HCT116 (cell line): ENCODE results near the gene CMC4. TPM values are rescaled to one million over a fixed set of nuclear protein-coding genes. Genes with fewer than 3 reads are reported as not detected.

Experiments
- ATAC-seq: fragments of 200-7000 bp; cut with Tn5 transposase; 2 replicates; pipeline ENCODE4 v1.9.1; 2020; ENCODE audit warnings: mild to moderate bottlenecking, moderate library complexity
- BruUV-seq: library from RNA; stranded (reverse); fragments of 400-500 nt; replicated peaks from 2 replicates; lab custom pipeline; 2021; lab: Mats Ljungman, UMichigan
- CTCF ChIA-PET: fragments of 300-600 bp; sonication (Branson Sonifier 250); formaldehyde crosslinking; loops from one replicate; lab custom pipeline; 2021; ENCODE audit warnings: antibody characterized with exemption; lab: Charles Lee
- POLR2A ChIA-PET: fragments of 300-600, 350-600 bp; sonication (Branson Sonifier 250); formaldehyde crosslinking; loops from one replicate; lab custom pipeline; 2021; ENCODE audit warnings: antibody characterized with exemption; lab: Charles Lee
- RAD21 ChIA-PET, 2 experiments: fragments of 300-600 bp; sonication (Branson Sonifier 250); formaldehyde crosslinking; loops; one replicate each; lab custom pipeline; 2023; ENCODE audit warnings: low total read pairs in 2 of 2; ENCODE audit not compliant: uncharacterized antibody in 2 of 2, unreplicated experiment in 2 of 2, low non-redundant PET in 1 of 2; lab: Charles Lee
- DNase-seq: peaks from one replicate; pipeline ENCODE4 v3.0.0-alpha.2; 2010; ENCODE audit warnings: low read depth, low spot score
- H2AFZ ChIP-seq: fragments of 200-600 bp; shearing (Covaris generic), sonication (generic); 2 replicates; pipeline ENCODE4 v1.6.1; 2017; ENCODE audit warnings: low read depth, mixed run types, mixed read lengths, antibody characterized with exemption, low read length; ENCODE audit not compliant: poor library complexity, severe bottlenecking
- H3K27ac ChIP-seq: 2 replicates; pipeline ENCODE4 v1.5.1; 2012; ENCODE audit warnings: low read depth, low read length
- H3K27me3 ChIP-seq: fragments of 200-600 bp; sonication (generic); 2 replicates; pipeline ENCODE4 v1.6.1; 2016; ENCODE audit warnings: mixed run types, low read length, mixed read lengths; ENCODE audit not compliant: insufficient read depth
- H3K36me3 ChIP-seq, 2 experiments: fragments of 200-500 bp in 1 of 2; fragments of 200-600 bp in 1 of 2; sonication (Bioruptor generic) in 1 of 2; sonication (generic) in 1 of 2; 2 replicates each; pipeline versions ENCODE4 v1.5.1 to v1.6.1; 2014 to 2016; ENCODE audit warnings: low read length in 2 of 2, inconsistent platforms in 1 of 2, mixed read lengths in 1 of 2, mixed run types in 1 of 2; ENCODE audit not compliant: insufficient read depth in 2 of 2, control insufficient read depth in 1 of 2
- H3K4me1 ChIP-seq, 2 experiments: fragments of 200-600 bp in 1 of 2; sonication (generic) in 1 of 2; 2 replicates each; pipeline versions ENCODE4 v1.5.1 to v1.6.1; 2012 to 2017; ENCODE audit warnings: low read length in 2 of 2, inconsistent platforms in 1 of 2, mild to moderate bottlenecking in 1 of 2, mixed read lengths in 1 of 2, mixed run types in 1 of 2, moderate library complexity in 1 of 2; ENCODE audit not compliant: insufficient read depth in 2 of 2, control insufficient read depth in 1 of 2
- H3K4me2 ChIP-seq: fragments of 200-600 bp; sonication (generic); 2 replicates; pipeline ENCODE4 v1.6.1; 2017; ENCODE audit warnings: mixed run types, low read length, mixed read lengths
- H3K4me3 ChIP-seq, 2 experiments: fragments of 200-600 bp in 1 of 2; sonication (generic) in 1 of 2; replicated peaks in 1 of 2; 2 replicates each; pipeline ENCODE4 v1.5.1; 2011 to 2016; ENCODE audit warnings: low read length in 2 of 2, control low read depth in 1 of 2, low read depth in 1 of 2, mild to moderate bottlenecking in 1 of 2, mixed read lengths in 1 of 2, mixed run types in 1 of 2
- H3K79me2 ChIP-seq: fragments of 200-600 bp; sonication (generic); 2 replicates; pipeline ENCODE4 v1.6.1; 2017; ENCODE audit warnings: mild to moderate bottlenecking, mixed run types, low read length, moderate library complexity, mixed read lengths; ENCODE audit not compliant: insufficient read depth
- H3K9ac ChIP-seq: fragments of 200-600 bp; sonication (generic); 2 replicates; pipeline ENCODE4 v1.6.1; 2016; ENCODE audit warnings: low read length, mixed read lengths
- H3K9me2 ChIP-seq: fragments of 200-600 bp; sonication (generic), shearing (Covaris generic); 2 replicates; pipeline ENCODE4 v1.6.1; 2017; ENCODE audit warnings: mixed run types, mild to moderate bottlenecking, moderate library complexity; ENCODE audit not compliant: insufficient read depth
- H3K9me3 ChIP-seq, 2 experiments: fragments of 200-500 bp in 1 of 2; fragments of 200-600 bp in 1 of 2; sonication (Bioruptor generic) in 1 of 2; sonication (generic) in 1 of 2; 2 replicates each; pipeline ENCODE4 v1.6.1; 2014 to 2017; ENCODE audit warnings: low read length in 2 of 2, mixed read lengths in 2 of 2, inconsistent platforms in 1 of 2, low read depth in 1 of 2, mild to moderate bottlenecking in 1 of 2, mixed run types in 1 of 2, moderate library complexity in 1 of 2; ENCODE audit not compliant: control insufficient read depth in 1 of 2, insufficient read depth in 1 of 2
- H4K20me1 ChIP-seq: fragments of 200-600 bp; sonication (generic), shearing (Covaris generic); 2 replicates; pipeline ENCODE4 v1.6.1; 2017; ENCODE audit warnings: mixed run types, mild to moderate bottlenecking, moderate library complexity; ENCODE audit not compliant: insufficient read depth
- CEBPB ChIP-seq: IDR thresholded peaks from 2 replicates; pipeline ENCODE4 v1.6.1; 2012; ENCODE audit warnings: low read depth
- CTCF ChIP-seq, 3 experiments: fragments of 200-600 bp in 1 of 3; sonication (generic) in 1 of 3; IDR thresholded peaks in 2 of 3; conservative IDR thresholded peaks in 1 of 3; 2 replicates each; pipeline ENCODE4 v1.5.1; 2012 to 2017; ENCODE audit warnings: low read depth in 2 of 3, low read length in 2 of 3, antibody characterized with exemption in 1 of 3, borderline replicate concordance in 1 of 3, control low read depth in 1 of 3, mild to moderate bottlenecking in 1 of 3, mixed read lengths in 1 of 3, mixed run types in 1 of 3, moderate library complexity in 1 of 3; ENCODE audit not compliant: insufficient read depth in 1 of 3
- EZH2 ChIP-seq: fragments of 200-600 bp; sonication (generic); IDR thresholded peaks from 2 replicates; pipeline ENCODE4 v1.6.1; 2017; ENCODE audit warnings: antibody characterized with exemption, mixed run types
- FOSL1 ChIP-seq: IDR thresholded peaks from 2 replicates; pipeline ENCODE4 v1.6.1; 2012; ENCODE audit warnings: low read depth
- MAX ChIP-seq: IDR thresholded peaks from 2 replicates; pipeline ENCODE4 v1.6.1; 2012
- POLR2A ChIP-seq: IDR thresholded peaks from 2 replicates; pipeline ENCODE4 v1.7.0; 2011; ENCODE audit warnings: borderline replicate concordance; ENCODE audit not compliant: insufficient read depth, insufficient read length; ENCODE audit errors: extremely low read depth
- RAD21 ChIP-seq: IDR thresholded peaks from 2 replicates; pipeline ENCODE4 v1.6.1; 2012; ENCODE audit warnings: low read depth, mild to moderate bottlenecking
- REST ChIP-seq: IDR thresholded peaks from 2 replicates; pipeline ENCODE4 v1.6.1; 2012; ENCODE audit warnings: low read depth
- SRF ChIP-seq: IDR thresholded peaks from 2 replicates; pipeline ENCODE4 v1.6.1; 2012; ENCODE audit warnings: low read depth
- TCF7L2 ChIP-seq: IDR thresholded peaks from 2 replicates; pipeline ENCODE4 v1.7.0; 2011; ENCODE audit warnings: borderline replicate concordance, inconsistent platforms; ENCODE audit not compliant: insufficient read depth, insufficient read length; ENCODE audit errors: extremely low read depth
- intact Hi-C: fragments of 100-400 bp; cut with micrococcal nuclease; formaldehyde crosslinking; loops from 2 replicates; pipeline ENCODE4 v1.10.0; 2022
- total RNA-seq: library from RNA; stranded (reverse); gene quantifications from one replicate; pipeline ENCODE4 v1.2.1, GENCODE V29; 2021; ENCODE audit not compliant: unreplicated experiment

Gene CMC4
- total RNA-seq, 1 experiment from 2014 or later = 5.3 TPM

- Histone ChIP-seq H3K9ac (no peak overlapping the region), H3K4me3 (no peak overlapping the region), H4K20me1 (no peaks in the 10 kb centered on the region), H3K27ac (no peak overlapping the region), H3K79me2 (no peaks in the 10 kb centered on the region), H3K9me2 (no peaks in the 10 kb centered on the region), H3K4me2 (no peak overlapping the region), H3K4me1 (peaks cover 2 to 9% of the 10 kb centered on the region in 2 experiments; a peak in 1 of 4 replicates), H3K9me3 (no peaks in the 10 kb centered on the region), H3K27me3 (no peaks in the 10 kb centered on the region), H2AFZ (no peak overlapping the region), H3K36me3 (no peaks in the 10 kb centered on the region)
- intact Hi-C loops = loop anchor here (2.0 kb wide), 1 partner anchor 76 kb away; no protein-coding TSS in a partner anchor
- no TSS peak for BruUV-seq
- no peak for ATAC-seq
- TF ChIP-seq TCF7L2 (no peak), REST (no peak)
- POLR2A ChIA-PET = no interaction called here
- RAD21 ChIA-PET = no interaction called here
- CTCF ChIA-PET = interaction anchor here (0.7 to 1.1 kb wide), 5 partner anchors 9 to 140 kb away, joined by 3 to 4 read pairs (median 3); partner anchors contain the start of gene FUNDC2
- no peak for DNase-seq
Measured at GRCh38 chrX:155056471-155056870, 14.5 kb downstream of the CMC4 start.

GRCh38 chrX:155055494-155055893, 15.4 kb downstream of the CMC4 start:
- CTCF ChIA-PET = no interaction called here
- TF ChIP-seq REST (no peak), RAD21 (no peak), EZH2 (no peak), POLR2A (no peak), CEBPB (no peak), FOSL1 (no peak), CTCF (IDR thresholded peaks at IDR 0.05 in 2 of 3, conservative IDR thresholded peaks at IDR 0.05 in 1 of 3; ENCODE audit: borderline replicate concordance in 1 of 3, insufficient read depth in 1 of 3, low read depth in 2 of 3, low read length in 2 of 3) (no peak), MAX (no peak), SRF (no peak)

More at GRCh38 chrX:155055494-155055893, 15.4 kb downstream of the CMC4 start:
- no peak for DNase-seq
- Histone ChIP-seq H3K9me2 (no peaks in the 10 kb centered on the region), H3K79me2 (no peaks in the 10 kb centered on the region), H3K36me3 (no peaks in the 10 kb centered on the region), H3K9me3 (no peaks in the 10 kb centered on the region), H3K9ac (no peak overlapping the region), H3K4me1 (peaks cover 2 to 9% of the 10 kb centered on the region in 2 experiments; a peak in 1 of 4 replicates), H3K4me2 (no peak overlapping the region), H4K20me1 (no peaks in the 10 kb centered on the region), H3K27me3 (no peaks in the 10 kb centered on the region), H2AFZ (no peak overlapping the region), H3K27ac (no peak overlapping the region), H3K4me3 (no peak overlapping the region)
- ChIA-PET RAD21 (no interaction called here), POLR2A (no interaction called here)
- ATAC-seq = no peak
- BruUV-seq = no TSS peak
- intact Hi-C loops = no loop called here
